Measurements from ENCODE around the gene CREB5.

- TF ChIP-seq CTCF (IDR thresholded peaks at IDR 0.05; ENCODE audit: control extremely low read depth in 1 of 3, insufficient read depth in 1 of 3, low read depth in 1 of 3, low read length in 3 of 3) (no peak), POLR2AphosphoS5 (IDR thresholded peaks at IDR 0.05; ENCODE audit: low read depth, low read length) (no peak), GABPA (IDR thresholded peaks at IDR 0.05; ENCODE audit: borderline replicate concordance, insufficient read depth, low read length) (no peak), EZH2 (IDR thresholded peaks at IDR 0.05; ENCODE audit: low read depth, low read length, severe bottlenecking) (no peak)
Observed at GRCh38 chr7:28656529-28656928, 244.2 kb downstream of the CREB5 start.
